Measurements from ENCODE around the gene RHD.
"Not testable (repeated sequence)": the region's sequence is repeated elsewhere in the genome, so short reads cannot be mapped to it uniquely, and the experiment has no call there.

Gene RHD

GRCh38 chr1:25259813-25260212 is 12.5 kb upstream of the RHD start:
- DNase-seq, result peak; percentile 26

- DNase-seq, result not testable (repeated sequence)
Observed at GRCh38 chr1:25260336-25260735, 12.0 kb upstream of the RHD start.

DNA sequence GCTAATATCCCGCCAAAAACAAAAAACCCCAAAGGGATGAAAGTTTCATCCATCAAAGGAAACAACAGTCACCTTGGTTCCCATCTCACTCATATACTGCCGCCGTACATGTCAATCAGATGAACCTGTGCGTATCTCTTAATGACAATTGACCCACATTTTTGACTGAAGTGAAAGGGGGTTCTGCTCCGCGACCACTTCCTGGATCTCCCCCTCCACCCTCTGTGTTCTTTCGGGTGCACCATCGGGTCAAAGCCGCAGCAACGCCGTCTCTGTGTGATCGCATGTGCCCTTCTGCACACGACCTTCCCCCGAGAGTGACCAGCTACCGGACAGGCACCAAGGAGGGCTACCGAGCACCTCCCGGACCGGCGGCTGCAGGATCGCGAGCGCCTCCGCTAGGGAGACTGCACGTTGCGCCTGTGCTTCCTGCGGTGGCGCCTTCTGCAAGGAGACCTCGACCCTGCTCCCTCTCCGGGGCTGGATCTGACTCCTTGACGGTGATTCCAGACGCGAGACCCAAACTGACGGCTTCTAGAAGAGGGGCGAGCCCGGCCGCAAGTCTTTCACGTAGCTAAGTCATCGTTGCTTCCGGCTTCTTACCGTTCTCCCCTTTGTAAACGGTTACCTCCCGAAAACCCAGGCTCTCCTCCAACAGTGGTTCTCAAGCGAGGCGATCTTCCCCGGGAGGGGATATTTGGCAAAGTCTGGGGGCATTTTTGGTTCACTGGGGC is 5.6 kb upstream of the RHD start:
- not testable (repeated sequence) for DNase-seq

GRCh38 chr1:25267288-25268142 is 4.8 kb upstream of the RHD start:
- DNase-seq, result peak; percentile 89

GRCh38 chr1:25268143-25268760 is 4.1 kb upstream of the RHD start:
- not testable (repeated sequence) for DNase-seq

DNA sequence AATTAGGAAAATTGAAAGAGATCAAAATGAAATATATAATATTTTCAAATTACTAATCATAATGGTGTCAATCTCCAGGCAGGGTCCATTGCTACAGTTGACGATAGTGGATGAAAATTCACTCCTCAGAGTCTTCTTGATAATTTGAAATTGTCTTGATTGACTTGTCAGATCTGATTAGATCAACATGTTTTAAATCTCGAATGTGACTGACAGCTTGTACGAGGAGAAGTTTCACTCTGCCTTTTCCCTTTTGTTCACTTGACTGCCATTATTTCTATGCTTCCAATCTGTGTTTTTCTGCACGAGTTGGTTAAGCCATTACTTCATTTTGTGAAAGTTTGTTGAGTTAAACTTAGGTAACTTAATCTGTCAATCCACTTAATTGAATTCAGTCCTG is 3.3 kb downstream of the RHD start:
- DNase-seq, result not testable (repeated sequence)

DNA sequence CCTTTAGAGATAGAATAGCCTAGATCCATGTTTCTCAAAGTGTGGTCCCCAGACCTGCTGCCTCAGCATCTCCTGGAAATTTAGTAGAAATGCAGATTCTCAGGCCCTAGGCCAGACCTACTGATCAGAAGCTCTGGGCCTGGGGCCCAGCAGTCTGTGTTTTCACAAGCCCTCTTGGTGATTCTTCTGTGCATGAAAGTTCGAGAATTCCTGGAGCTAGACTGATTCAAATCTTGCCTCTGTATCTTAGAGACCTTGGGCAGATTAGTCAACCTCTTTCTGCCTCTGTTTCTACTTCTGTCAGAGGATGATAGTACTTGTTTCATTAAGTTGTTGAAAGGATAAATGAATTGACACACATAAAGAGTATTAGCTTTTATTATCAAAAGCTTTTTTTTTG is 5.0 kb downstream of the RHD start:
- DNase-seq, result not testable (repeated sequence)

DNA sequence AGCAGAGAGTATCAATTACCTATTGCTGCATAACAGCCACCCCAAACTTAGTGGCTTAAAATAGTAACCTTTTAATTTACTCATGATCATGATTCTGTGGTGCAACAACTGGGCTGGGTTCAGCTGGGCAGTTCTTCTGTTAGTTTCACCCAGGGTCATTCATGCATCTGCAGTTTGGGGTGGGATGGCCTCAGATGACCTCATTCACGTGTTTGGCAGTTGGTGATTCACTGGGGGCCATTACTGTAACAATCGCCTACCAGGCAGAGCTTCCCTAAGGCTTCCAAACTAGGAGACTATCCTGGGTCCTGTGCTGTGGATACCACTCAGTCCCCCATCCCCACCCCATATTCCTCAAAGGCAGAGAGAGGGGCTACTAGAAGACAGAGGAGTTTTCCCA is 6.0 kb downstream of the RHD start:
- not testable (repeated sequence) for DNase-seq

DNA sequence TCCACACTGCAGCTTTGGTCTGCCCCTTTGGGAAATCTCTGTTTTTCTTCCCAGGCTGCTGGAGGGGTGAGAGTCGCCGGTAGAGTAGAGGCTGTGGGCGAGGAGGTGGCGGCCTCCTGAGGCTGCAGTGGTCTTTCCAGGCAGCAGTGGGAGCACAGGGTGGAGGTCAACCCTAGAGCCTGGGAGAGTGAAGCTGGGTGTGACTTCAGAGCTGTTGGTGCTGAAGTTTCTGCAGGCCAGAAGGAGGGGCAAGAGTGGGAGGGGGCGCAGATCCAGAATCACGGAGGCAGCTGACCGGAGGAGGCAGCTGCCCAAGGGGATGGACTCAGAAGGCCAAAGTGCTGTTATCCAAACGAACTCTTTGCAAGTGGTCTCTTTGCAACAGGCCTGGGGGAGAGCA is 6.5 kb downstream of the RHD start:
- not testable (repeated sequence) for DNase-seq

- DNase-seq, result not testable (repeated sequence)
Observed at GRCh38 chr1:25279693-25280111, 7.4 kb downstream of the RHD start.

GRCh38 chr1:25285862-25286261 is 13.6 kb downstream of the RHD start:
- not testable (repeated sequence) for DNase-seq

- not testable (repeated sequence) for DNase-seq
Observed at GRCh38 chr1:25287164-25287563, 14.9 kb downstream of the RHD start.

- not testable (repeated sequence) for DNase-seq
Observed at GRCh38 chr1:25288573-25289101, 16.3 kb downstream of the RHD start.

- not testable (repeated sequence) for DNase-seq
Observed at GRCh38 chr1:25290043-25290442, 17.7 kb downstream of the RHD start.

GRCh38 chr1:25293426-25293825 is 21.1 kb downstream of the RHD start:
- peak; percentile 19 for DNase-seq

- not testable (repeated sequence) for DNase-seq
Observed at GRCh38 chr1:25294889-25295826, 22.8 kb downstream of the RHD start.

- DNase-seq, result not testable (repeated sequence)
Observed at GRCh38 chr1:25296501-25296900, 24.2 kb downstream of the RHD start.

GRCh38 chr1:25300729-25301128 is 28.4 kb downstream of the RHD start:
- not testable (repeated sequence) for DNase-seq

- not testable (repeated sequence) for DNase-seq
Observed at GRCh38 chr1:25302330-25302729, 30.0 kb downstream of the RHD start.

DNA sequence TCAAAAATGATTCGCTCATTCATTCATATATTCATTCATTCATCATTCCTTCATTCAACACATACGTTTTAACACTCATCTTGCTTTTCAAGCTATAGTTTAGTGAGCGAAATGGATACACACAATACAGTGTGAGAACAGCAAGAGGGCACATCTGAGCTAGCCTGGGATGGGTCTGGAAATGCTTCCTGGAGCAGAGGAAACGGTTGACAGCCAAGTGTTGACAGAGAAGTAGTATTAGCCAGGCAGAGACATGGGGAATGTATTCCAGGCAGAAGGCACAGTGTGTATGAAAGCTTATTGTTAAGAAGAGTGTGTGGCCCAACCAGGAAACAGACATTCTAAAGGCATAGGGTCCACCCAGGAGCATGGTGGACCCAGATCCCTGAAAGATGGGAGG is 32.6 kb downstream of the RHD start:
- not testable (repeated sequence) for DNase-seq

DNA sequence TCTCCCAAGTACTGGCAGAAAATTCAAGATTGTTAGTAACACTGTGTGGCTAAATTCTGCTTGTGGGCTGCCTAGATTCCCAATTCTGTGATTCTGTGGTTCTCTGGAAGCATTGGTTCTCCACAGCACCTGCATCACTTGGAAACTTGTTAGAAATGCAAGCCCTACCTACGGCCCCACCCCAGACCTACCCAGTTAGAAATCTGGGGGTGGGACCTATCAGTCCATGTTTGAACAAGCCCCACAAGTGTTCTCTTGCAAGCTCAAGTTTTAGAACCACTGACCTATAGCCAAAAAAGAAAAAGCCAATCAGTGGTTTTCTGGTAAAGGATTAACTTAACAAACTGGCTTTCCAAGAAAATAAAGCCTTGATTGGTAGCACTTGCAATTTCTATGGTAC is 35.9 kb downstream of the RHD start:
- not testable (repeated sequence) for DNase-seq

DNA sequence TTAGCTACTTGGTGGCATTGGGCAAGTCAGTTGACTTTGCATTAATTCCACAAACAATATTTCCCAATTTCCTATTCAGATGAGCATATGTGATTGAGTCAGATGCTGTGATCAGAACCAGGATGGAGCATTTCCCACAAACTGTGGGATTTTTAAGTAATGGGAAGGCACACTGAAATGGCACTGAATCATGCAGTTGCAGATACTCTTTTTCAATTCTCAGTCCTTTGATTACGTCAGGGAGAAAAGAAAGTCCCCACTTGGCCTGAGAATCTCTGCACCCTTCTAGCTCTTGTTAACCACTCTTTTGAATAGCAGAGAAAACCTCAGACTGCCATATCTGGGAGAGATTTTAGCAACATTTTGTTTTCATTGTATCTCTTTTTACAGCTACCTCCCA is 36.8 kb downstream of the RHD start:
- peak; percentile 95 for DNase-seq
